Measurements from ENCODE around the gene P2RX5.

P2RX5 gene

DNA sequence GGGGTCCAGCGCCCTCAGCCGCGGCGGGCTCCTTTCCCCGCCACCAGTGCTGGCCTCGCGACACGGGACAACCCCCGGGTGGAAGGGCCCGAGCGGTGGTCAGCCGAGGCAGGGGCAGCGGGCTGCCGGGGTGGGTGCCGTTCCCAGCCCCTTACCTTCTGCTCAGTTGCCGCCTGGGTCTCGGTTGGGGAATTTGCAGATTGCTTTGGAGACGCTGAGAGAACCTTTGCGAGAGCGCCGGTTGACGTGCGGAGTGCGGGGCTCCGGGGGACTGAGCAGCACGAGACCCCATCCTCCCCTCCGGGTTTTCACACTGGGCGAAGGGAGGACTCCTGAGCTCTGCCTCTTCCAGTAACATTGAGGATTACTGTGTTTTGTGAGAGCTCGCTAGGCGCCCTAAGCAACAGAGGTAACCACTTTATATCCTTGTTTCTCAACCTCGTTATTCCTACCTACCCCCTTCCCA lies 59.0 kb downstream of the P2RX5 start:
- DNase-seq (ENCODE audit: extremely low read depth, low read depth) = no peak
- peak overlapping the region; percentile 85 for H3K4me3 ChIP-seq (replicated peaks; ENCODE audit: low read depth, low read length)
- TF ChIP-seq, protein P1, sequence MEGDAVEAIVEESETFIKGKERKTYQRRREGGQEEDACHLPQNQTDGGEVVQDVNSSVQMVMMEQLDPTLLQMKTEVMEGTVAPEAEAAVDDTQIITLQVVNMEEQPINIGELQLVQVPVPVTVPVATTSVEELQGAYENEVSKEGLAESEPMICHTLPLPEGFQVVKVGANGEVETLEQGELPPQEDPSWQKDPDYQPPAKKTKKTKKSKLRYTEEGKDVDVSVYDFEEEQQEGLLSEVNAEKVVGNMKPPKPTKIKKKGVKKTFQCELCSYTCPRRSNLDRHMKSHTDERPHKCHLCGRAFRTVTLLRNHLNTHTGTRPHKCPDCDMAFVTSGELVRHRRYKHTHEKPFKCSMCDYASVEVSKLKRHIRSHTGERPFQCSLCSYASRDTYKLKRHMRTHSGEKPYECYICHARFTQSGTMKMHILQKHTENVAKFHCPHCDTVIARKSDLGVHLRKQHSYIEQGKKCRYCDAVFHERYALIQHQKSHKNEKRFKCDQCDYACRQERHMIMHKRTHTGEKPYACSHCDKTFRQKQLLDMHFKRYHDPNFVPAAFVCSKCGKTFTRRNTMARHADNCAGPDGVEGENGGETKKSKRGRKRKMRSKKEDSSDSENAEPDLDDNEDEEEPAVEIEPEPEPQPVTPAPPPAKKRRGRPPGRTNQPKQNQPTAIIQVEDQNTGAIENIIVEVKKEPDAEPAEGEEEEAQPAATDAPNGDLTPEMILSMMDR (IDR thresholded peaks at IDR 0.05; ENCODE audit: low read depth, low read length, missing control alignments) = no peak

DNA sequence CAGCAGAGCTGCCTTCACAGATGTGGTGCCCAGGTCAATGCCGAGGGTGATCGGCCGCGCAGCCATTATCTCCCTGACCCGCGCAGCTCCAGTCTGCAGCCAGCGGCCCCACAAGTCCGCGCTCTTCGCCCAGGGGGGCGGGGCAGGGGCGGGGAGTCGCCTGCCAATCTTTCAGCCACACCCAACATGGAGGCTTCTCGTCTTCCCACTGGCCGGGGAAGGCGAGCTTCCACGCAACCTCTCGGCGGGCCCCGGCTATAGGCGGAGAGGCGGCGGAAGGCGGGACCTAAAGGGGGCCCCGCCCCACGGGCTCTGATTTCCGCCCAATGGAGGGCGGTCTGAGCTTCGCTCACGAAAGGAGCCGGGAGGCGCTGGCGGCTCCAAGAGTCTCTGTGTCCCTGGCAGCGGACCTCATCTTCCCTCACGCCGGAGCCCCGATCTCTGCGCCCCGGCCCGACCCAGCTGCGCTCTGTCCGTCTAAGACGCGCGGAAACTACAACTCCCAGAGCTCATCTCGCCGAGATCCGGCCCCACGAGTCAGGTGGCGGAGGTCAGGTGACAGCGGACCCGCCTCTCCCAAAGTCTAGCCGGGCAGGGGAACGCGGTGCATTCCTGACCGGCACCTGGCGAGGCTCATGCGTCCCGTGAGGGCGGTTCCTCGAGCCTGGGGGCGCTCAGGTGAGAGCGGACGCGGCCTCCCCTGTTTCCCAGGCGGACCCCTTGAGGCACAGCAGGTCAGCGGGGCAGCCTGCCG lies 59.6 kb downstream of the P2RX5 start, which contains the start of the genes CTNS and SHPK:
Gene CTNS (plus strand): TSS at position 607 of the 754 bp plus-strand sequence. CDS start 3,447 bp downstream, outside the sequence.
Gene SHPK (minus strand): TSS at position 97 of the 754 bp plus-strand sequence. CDS start 31 bp downstream, at position 66.
- peak; percentile 79 for DNase-seq (ENCODE audit: extremely low read depth, low read depth)
- peak within 1 kb of the TSS; percentile 85 for H3K4me3 ChIP-seq (replicated peaks; ENCODE audit: low read depth, low read length)
- TF ChIP-seq, protein P1 (IDR thresholded peaks at IDR 0.05; ENCODE audit: low read depth, low read length, missing control alignments) = no peak

DNA sequence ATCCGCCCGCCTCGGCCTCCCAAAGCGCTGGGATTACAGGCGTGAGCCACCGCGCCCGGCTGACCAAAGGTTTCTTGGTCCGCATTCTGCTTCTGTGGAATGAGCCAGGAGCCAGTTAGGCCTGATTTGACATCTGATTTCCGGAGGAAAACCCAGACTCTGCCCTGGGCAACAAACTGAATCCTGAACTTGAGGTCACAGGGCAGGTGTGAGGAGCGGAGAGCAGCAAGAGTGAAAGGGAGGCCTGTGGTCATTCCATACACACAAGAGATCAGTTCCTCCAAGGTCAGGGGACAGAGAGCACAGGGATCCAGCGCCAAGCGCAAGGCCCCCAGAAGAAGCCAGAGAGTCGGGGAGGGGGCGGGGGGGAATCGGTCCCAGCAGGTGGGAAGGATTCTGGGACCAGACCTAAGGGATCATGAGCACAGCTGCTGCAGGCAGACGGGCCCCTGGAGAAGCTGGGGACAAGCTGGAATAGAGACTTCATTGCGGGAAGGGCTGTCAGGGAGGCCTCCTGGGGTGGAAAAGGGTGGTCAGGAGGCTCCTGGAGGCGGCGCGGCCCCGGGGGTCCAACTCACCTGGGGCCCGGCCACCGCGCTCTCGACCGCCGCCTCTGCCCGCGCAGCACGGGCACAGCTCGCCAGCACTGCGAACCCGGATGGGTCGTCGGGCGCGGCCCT lies 60.3 kb downstream of the P2RX5 start:
- TF ChIP-seq, protein P1 (IDR thresholded peaks at IDR 0.05; ENCODE audit: low read depth, low read length, missing control alignments) = no peak
- no peak for DNase-seq (ENCODE audit: extremely low read depth, low read depth)
- H3K4me3 ChIP-seq (replicated peaks; ENCODE audit: low read depth, low read length) = peak overlapping the region; percentile 85

DNA sequence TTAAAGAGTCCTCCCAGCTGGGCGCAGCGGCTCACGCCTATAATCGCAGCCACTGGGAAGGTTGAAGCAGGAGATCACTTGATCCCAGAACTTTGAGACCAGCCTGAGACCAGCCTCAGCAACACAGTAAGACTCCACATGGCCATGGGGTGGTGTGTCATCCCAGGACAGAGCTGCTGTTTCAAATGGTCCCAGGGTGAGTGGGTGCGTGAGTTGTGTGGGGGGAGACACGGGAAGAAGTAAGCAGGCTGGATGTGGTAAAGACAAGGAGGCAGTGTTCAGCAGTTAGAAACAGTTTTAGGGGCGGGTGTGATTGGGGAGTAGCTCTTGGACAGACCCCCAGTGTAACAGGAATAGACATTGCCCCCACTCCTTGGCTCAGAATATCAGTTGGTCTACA lies 63.7 kb downstream of the P2RX5 start:
- DNase-seq (ENCODE audit: extremely low read depth, low read depth) = no peak
- TF ChIP-seq, protein P1 (IDR thresholded peaks at IDR 0.05; ENCODE audit: low read depth, low read length, missing control alignments) = no peak
- H3K4me3 ChIP-seq (replicated peaks; ENCODE audit: low read depth, low read length) = no peak overlapping the region

DNA sequence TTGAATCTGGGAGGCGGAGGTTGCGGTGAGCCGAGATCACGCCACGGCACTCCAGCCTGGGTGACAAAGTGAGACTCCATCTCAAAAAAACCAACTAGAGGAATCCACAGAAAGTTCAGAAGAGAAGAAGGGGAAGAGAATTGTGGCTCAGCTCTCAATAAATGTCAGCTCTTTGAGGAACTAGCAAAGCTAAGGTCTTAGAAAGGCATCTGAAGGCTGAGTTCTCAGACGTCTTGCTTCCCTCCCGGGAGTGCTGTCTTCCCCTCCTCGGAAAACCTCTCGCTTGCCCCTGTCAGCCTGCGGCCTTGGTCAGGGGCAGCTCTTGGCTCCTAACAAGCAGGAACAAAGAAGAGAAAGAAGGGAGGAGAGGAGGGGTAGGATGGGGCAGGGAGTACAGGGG lies 65.2 kb downstream of the P2RX5 start:
- no peak for DNase-seq (ENCODE audit: extremely low read depth, low read depth)
- TF ChIP-seq, protein P1 (IDR thresholded peaks at IDR 0.05; ENCODE audit: low read depth, low read length, missing control alignments) = no peak
- H3K4me3 ChIP-seq (replicated peaks; ENCODE audit: low read depth, low read length) = no peak overlapping the region

DNA sequence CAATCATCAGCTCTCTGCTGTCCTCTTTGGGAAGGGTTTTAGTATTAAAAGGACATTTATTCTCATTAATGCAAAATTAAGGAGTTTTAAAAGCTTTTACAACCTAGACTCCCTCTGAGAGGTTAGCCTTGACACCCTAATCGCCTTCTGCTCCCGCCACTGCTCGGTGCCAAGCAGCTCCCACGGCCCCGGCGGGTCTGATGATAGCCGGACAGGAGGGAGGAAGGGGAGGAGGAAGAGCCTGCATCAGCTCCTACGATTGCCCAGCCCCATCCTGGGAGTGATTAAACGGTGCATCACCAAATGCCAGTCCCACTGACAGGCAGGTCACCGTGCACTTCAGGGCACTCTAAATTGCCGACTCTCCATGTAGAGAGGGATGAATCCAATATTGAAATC lies 68.2 kb downstream of the P2RX5 start:
- no peak overlapping the region for H3K4me3 ChIP-seq (replicated peaks; ENCODE audit: low read depth, low read length)
- DNase-seq (ENCODE audit: extremely low read depth, low read depth) = no peak
- TF ChIP-seq, protein P1 (IDR thresholded peaks at IDR 0.05; ENCODE audit: low read depth, low read length, missing control alignments) = no peak
